M059J (cell line): ENCODE results near the gene AKR1D1. TPM values are rescaled to one million over a fixed set of nuclear protein-coding genes. Genes with fewer than 3 reads are reported as not detected.
"Not testable (repeated sequence)": the region's sequence is repeated elsewhere in the genome, so short reads cannot be mapped to it uniquely, and the experiment has no call there.

Experiments used
- DNase-seq: peaks from one replicate; pipeline ENCODE4 v3.0.0-alpha.2; 2012; ENCODE audit warnings: low read depth
- total RNA-seq: library from RNA; depleted of rRNA; stranded (reverse); fragments of >200 nt; shearing (Covaris generic); gene quantifications from 2 replicates; pipeline ENCODE4 v1.2.3, GENCODE V29; 2014; rRNA removed

AKR1D1 gene
- total RNA-seq = not detected in 2 replicates

- no peak for DNase-seq
Observed at GRCh38 chr7:138076196-138076595, at the start of gene AKR1D1. TSS of gene AKR1D1 (plus strand) at chr7:138076459. CDS start at chr7:138076519, 60 bp downstream.

- DNase-seq = no peak
Observed at GRCh38 chr7:138027100-138027499, 49.2 kb upstream of the AKR1D1 start.

GRCh38 chr7:138029126-138029525 lies 47.1 kb upstream of the AKR1D1 start:
- DNase-seq = no peak

- DNase-seq = peak; percentile 44
Observed at GRCh38 chr7:138029941-138030340, 46.3 kb upstream of the AKR1D1 start.

GRCh38 chr7:138030679-138031351 lies 45.4 kb upstream of the AKR1D1 start:
- peak; percentile 70 for DNase-seq

DNA sequence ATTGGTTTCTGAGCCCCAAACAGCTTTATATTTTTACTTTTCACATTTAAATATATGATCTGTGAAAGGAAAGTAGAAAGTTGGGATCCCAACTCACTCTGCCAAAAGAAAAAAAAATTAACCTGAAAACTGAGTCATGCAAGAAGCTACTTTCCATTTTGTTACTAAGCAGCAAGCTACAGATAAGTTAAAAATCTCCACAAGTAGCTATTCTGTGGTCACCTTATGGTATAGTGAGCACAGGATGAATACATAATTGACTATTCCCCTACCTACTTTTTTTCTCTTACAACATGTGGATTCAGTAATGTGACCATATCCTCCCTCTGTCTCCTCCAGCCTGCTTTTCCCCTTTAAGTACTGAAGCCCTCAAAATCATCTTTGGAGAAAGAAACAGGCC lies 44.1 kb upstream of the AKR1D1 start:
- DNase-seq = peak; percentile 21

- DNase-seq = no peak
Observed at GRCh38 chr7:138032770-138033169, 43.5 kb upstream of the AKR1D1 start.

DNA sequence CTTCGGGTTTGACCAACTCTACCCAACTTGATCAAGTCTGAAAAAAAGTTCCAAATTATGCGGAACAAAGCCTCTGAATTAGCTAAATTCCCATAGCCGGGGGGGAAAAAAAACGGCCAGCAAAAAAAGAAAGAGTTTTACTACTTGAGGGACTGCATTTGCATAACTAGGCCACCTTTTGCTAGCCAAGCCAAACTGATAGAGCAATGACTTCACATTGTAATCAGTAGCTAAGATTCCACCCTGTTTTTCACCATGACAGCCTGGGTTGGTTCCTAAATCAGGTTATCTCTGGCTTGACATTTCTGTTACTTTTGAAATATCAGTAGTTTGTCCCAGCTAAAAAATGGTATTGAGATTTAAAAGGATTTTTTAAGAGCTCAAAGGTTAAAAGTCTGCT lies 43.0 kb upstream of the AKR1D1 start:
- DNase-seq = no peak

DNA sequence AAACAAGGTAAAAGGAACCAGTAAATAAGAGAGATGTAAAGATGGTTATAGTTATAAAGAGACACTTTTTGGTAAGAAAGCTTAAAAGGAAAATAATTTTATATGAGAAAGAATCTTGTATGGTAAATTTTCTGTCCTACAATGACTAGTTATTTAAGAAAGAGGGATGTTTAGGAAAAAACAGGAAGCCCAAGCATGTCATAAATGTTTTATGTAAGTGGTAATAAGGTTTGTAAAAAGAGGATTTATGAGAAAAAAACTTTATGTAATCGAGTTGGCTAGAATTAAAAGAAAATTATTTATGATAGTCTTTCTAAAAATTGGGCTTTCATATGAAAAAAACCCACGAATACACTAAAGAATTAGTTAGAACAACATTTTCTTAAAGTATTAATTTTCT lies 40.1 kb upstream of the AKR1D1 start:
- no peak for DNase-seq

DNA sequence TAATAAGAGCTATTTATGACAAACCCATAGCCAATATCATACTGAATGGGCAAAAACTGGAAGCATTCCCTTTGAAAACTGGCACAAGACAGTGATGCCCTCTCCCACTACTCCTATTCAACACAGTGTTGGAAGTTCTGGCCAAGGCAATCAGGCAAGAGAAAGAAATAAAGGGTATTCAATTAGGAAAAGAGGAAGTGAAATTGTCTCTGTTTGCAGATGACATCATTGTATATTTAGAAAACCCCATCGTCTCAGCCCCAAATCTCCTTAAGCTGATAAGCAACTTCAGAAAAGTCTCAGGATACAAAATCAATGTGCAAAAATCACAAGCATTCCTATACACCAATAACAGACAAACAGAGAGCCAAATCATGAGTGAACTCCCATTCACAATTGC lies 36.2 kb upstream of the AKR1D1 start:
- not testable (repeated sequence) for DNase-seq

GRCh38 chr7:138044897-138045296 lies 31.4 kb upstream of the AKR1D1 start:
- no peak for DNase-seq

GRCh38 chr7:138047907-138048306 lies 28.4 kb upstream of the AKR1D1 start:
- no peak for DNase-seq

DNA sequence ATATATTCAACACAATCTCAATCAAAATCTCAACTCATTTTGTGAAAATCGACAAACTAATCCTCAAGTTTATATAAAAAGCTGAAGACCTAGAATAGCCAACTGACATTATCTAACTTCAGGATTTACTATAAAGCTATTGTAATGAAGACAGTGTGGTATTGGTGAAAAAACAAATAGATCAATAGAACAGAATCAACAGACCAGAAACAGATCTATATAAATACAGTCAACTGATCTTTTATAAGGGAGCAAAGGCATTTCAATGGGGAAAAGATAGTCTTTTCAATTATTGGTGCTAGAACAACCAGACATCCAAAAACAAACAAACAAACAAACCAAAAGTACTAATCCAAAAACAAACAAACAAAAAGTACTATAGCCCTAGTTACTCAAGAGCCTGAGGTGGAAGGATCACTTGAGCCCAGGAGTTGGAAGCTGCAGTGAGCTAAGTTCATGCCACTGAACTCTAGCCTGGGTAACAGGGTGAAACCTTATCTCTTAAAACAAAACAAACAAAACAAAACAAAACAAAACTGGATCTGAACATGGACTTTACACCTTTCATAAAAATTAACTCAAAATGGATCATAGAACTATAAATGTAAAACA lies 26.6 kb upstream of the AKR1D1 start:
- no peak for DNase-seq

DNA sequence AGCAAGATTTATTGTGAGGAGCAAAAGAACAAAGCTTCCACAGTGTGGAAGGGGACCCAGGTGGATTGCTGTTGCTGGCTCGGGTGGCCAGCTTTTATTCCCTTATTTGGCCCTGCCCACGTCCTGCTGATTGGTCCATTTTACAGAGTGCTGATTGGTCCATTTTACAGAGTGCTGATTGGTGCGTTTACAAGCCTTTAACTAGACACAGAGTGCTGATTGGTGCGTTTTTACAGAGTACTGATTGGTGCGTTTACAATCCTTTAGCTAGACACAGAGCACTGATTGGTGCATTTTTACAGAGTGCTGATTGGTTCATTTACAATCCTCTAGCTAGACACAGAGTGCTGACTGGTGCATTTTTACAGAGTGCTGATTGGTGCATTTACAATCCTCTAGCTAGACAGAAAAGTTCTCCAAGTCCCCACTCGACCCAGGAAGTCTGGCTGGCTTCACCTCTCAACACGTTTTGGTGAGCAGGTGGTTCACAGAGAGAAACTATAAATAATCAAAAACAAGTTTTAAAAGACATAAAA lies 24.5 kb upstream of the AKR1D1 start:
- not testable (repeated sequence) for DNase-seq

DNA sequence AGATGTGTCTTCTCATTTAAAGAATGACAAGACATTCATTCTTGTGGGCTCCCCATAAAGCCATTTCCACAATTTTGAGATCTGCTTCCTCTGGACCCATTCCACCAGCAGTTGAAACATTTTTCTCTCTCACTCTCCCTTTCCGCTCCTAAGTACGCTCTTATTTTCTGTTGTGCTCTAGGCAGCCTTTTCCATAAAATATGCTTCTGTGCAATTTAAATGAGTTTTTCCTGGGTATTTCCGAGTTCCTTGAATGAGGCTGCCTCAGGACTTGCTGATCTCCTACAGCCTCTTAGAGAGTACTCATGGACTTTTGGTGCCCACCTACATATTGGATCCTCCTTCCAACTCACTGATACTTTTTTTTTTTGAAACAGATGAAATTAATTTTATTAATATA lies 23.6 kb upstream of the AKR1D1 start:
- DNase-seq = no peak

DNA sequence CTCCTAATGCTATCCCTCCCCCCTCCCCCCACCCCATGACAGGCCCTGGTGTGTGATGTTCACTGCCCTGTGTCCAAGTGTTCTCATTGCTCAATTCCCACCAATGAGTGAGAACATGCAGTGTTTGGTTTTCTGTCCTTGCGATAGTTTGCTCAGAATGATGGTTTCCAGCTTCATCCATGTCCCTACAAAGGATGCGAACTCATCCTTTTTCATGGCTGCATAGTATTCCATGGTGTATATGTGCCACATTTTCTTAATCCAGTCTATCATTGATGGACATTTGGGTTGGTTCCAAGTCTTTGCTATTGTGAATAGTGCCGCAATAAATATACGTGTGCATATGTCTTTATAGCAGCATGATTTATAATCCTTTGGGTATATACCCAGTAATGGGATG lies 20.6 kb upstream of the AKR1D1 start:
- not testable (repeated sequence) for DNase-seq

DNA sequence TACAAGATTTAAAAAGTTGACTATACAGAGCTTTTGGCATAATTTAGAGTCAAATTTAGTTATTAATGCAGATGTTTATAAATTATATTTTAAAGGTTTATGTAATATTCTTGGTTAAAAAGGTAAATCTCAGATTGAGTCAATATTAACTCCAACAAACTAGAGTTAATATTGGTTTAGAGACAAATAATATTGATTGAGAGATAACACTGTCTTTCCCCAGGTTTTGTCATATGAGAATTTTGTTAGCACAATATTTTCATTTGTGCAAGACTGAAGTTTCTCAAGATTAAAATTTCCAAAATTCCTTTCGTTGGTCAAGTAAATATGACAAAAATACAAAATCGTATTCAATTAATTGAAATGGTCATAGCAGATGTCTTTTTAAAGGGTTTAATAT lies 12.9 kb upstream of the AKR1D1 start:
- no peak for DNase-seq

DNA sequence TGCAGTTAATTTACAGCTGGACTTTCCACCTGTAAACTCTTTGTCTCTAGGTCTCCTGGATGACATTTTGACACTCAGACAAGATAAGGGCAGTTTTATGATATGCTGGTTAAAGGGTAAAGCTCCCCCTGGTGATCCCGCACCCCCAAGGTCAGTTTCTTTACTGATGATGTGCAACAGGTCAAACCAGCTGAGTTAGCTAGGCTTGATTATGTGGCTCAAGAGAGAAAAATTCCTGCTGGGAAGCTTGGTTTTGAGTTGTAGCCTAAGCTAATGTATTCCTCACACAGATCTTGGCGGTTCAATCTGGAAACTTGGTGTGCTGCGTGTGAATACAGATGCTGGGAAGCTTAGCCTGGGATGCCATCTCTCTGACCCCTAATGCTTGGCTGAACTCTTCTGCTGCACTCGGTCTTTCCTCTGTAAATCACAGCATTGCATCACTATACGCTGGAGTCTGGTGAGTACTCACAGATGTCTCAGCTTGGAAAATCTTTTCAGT lies 11.4 kb upstream of the AKR1D1 start:
- DNase-seq = no peak

GRCh38 chr7:138065827-138066226 lies 10.4 kb upstream of the AKR1D1 start:
- DNase-seq = no peak

DNA sequence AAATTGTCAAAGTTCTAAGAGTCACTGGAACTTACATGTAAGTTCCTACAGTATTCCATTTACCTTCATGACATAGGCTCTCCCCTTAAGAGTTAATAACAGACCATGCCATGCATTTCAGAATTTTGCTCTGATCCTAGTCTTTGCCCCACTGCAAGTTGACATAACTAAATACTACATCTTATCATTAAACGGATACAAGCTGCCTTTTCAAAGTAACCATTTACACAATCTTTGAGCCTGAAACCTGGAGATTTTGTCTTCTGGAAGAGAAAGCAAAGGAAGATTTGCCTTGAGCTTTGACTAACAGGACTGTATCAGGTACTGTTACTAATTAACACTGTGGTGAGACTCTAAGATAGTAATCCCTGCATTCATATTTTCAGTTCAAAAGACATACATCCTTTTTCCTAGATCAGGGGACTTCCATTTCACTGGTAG lies 9.3 kb upstream of the AKR1D1 start:
- no peak for DNase-seq

- no peak for DNase-seq
Observed at GRCh38 chr7:138067774-138068173, 8.5 kb upstream of the AKR1D1 start.

- no peak for DNase-seq
Observed at GRCh38 chr7:138070908-138071307, 5.4 kb upstream of the AKR1D1 start.

DNA sequence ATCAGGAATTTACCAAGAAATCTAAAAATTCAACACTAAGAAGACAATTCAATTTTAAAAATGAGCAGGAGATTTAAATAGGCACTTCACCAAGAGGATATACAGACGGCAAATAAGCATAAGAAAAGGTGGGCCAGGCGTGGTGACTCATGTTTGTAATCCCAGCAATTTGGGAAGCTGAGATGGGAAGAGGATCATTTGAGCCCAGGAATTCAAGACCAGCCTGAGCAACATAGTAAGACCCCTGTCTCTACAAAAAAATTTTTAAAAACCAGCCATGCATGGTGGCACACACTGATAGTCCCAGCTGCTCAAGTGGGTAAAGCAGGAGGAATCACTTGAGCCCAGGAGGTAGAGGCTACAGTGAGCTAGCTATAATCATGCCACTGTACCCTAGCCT lies 3.5 kb upstream of the AKR1D1 start:
- no peak for DNase-seq
